ENCODE measurements around the gene TFCP2L1. TPM values are rescaled to one million over a fixed set of nuclear protein-coding genes. Genes with fewer than 3 reads are reported as not detected.

Gene TFCP2L1
- total and polyA plus RNA-seq, 2 donors (not counting 3 experiments of a cell fraction or from before 2014, with no cell fraction given), result not detected

DNA sequence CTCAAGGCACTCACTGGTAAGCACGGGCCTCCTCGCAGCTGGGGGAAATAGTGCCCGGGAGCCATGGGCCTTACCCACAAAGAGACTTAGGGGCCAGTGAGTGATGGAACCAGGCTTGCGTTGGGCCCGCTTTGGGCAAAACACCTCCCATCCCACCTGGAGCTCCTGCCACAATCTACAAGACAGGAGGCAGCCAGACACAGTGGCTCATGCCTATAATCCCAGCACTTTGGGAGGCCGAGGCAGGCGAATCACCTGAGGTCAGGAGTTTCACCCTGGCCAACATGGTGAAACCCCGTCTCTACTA, 88.2 kb downstream of the TFCP2L1 start:
- H3K27ac ChIP-seq (ENCODE audit: insufficient read depth, low read depth, low read length), result no peak overlapping the region
- H3K27me3 ChIP-seq (ENCODE audit: control insufficient read depth in 2 of 2, insufficient read depth in 2 of 2, low read length in 2 of 2), result no peaks in the 10 kb centered on the region
- ChIA-PET CTCF (interaction anchor here (0.6 to 1.3 kb wide), 2 partner anchors 11 to 470 kb away, joined by 3 read pairs; no protein-coding TSS in a partner anchor), POLR2A (no interaction called here)
- BruUV-seq (replicated peaks), result no TSS peak
- H2AFZ ChIP-seq (ENCODE audit: low read depth, low read length), result no peak overlapping the region
- H4K20me1 ChIP-seq (replicated peaks; ENCODE audit: control insufficient read depth, extremely low read depth, insufficient read depth, low read length), result no peaks in the 10 kb centered on the region
- no peaks in the 10 kb centered on the region for H3K9me3 ChIP-seq (replicated peaks; ENCODE audit: control insufficient read depth, insufficient read depth, low read length)
- TF ChIP-seq FOS (IDR thresholded peaks at IDR 0.05; ENCODE audit: borderline replicate concordance, insufficient read depth, low read length), result no peak
- TF ChIP-seq POLR2A (IDR thresholded peaks at IDR 0.05; ENCODE audit: low read depth, low read length), result no peak
- TF ChIP-seq, protein P1, sequence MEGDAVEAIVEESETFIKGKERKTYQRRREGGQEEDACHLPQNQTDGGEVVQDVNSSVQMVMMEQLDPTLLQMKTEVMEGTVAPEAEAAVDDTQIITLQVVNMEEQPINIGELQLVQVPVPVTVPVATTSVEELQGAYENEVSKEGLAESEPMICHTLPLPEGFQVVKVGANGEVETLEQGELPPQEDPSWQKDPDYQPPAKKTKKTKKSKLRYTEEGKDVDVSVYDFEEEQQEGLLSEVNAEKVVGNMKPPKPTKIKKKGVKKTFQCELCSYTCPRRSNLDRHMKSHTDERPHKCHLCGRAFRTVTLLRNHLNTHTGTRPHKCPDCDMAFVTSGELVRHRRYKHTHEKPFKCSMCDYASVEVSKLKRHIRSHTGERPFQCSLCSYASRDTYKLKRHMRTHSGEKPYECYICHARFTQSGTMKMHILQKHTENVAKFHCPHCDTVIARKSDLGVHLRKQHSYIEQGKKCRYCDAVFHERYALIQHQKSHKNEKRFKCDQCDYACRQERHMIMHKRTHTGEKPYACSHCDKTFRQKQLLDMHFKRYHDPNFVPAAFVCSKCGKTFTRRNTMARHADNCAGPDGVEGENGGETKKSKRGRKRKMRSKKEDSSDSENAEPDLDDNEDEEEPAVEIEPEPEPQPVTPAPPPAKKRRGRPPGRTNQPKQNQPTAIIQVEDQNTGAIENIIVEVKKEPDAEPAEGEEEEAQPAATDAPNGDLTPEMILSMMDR (IDR thresholded peaks at IDR 0.05; ENCODE audit: extremely low read depth in 1 of 2, insufficient read depth in 1 of 2, low read depth in 1 of 2, low read length in 2 of 2), result no peak
- TF ChIP-seq, protein P2, sequence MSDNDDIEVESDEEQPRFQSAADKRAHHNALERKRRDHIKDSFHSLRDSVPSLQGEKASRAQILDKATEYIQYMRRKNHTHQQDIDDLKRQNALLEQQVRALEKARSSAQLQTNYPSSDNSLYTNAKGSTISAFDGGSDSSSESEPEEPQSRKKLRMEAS (IDR thresholded peaks at IDR 0.05; ENCODE audit: insufficient read depth, insufficient read length), result no peak
- no peak for TF ChIP-seq POLR2AphosphoS5 (IDR thresholded peaks at IDR 0.05; ENCODE audit: insufficient read depth, low read depth, low read length)
- no peak for TF ChIP-seq MYC (IDR thresholded peaks at IDR 0.05; ENCODE audit: low read depth, low read length)
- no peak for TF ChIP-seq JUN (IDR thresholded peaks at IDR 0.05; ENCODE audit: borderline replicate concordance, insufficient read depth, insufficient read length, low read depth)
- TF ChIP-seq GATA2 (IDR thresholded peaks at IDR 0.05; ENCODE audit: insufficient read depth, insufficient read length, low read depth, low read length), result no peak
- no peak for TF ChIP-seq EZH2 (IDR thresholded peaks at IDR 0.05; ENCODE audit: borderline replicate concordance, low read depth, low read length, severe bottlenecking)
- dilution Hi-C loops (cut with MboI; ENCODE audit: extremely low pct_ligation_motif_present, low sequenced_read_pairs) (no loop called here), intact Hi-C loops (cut with micrococcal nuclease) (no loop called here)
- DNase-seq (ENCODE audit: low read depth, low spot score) (no peak), FAIRE-seq (no peak)
- no peaks in the 10 kb centered on the region for H3K4me1 ChIP-seq (ENCODE audit: control insufficient read depth, extremely low read depth, insufficient read depth, low read length)
- H3K9ac ChIP-seq (replicated peaks; ENCODE audit: extremely low read depth, insufficient read depth, low read length), result no peak overlapping the region
- H3K4me3 ChIP-seq (replicated peaks in 1 of 3; ENCODE audit: insufficient read depth in 1 of 3, low read depth in 1 of 3, low read length in 3 of 3), result no peak overlapping the region
- no peaks in the 10 kb centered on the region for H3K36me3 ChIP-seq (ENCODE audit: control insufficient read depth in 2 of 2, extremely low read depth in 1 of 2, insufficient read depth in 2 of 2, low read length in 2 of 2)
- H3K4me2 ChIP-seq (ENCODE audit: insufficient read depth, low read length), result no peak overlapping the region
- no peaks in the 10 kb centered on the region for H3K79me2 ChIP-seq (ENCODE audit: control insufficient read depth, insufficient read depth, low read length)
- H3K9me1 ChIP-seq (replicated peaks; ENCODE audit: control insufficient read depth, extremely low read depth, insufficient read depth, low read length), result no peaks in the 10 kb centered on the region

All from endothelial cell of umbilical vein (primary cell).